ENCODE results near the gene GPR3.

GRCh38 chr1:27444632-27445031 lies 52.2 kb downstream of the GPR3 start:
- TF ChIP-seq REST (IDR thresholded peaks at IDR 0.05) (no peak), CTCF (IDR thresholded peaks at IDR 0.05; ENCODE audit: low read depth, low read length, missing input control) (no peak), RAD21 (IDR thresholded peaks at IDR 0.05) (no peak), YY1 (IDR thresholded peaks at IDR 0.05) (no peak), ATF3 (IDR thresholded peaks at IDR 0.05) (no peak), JUND (IDR thresholded peaks at IDR 0.05) (no peak), RXRA (IDR thresholded peaks at IDR 0.05) (no peak), TAF1 (conservative IDR thresholded peaks at IDR 0.05) (no peak), ZBTB33 (IDR thresholded peaks at IDR 0.05) (no peak), GABPA (IDR thresholded peaks at IDR 0.05 in 1 of 2, conservative IDR thresholded peaks at IDR 0.05 in 1 of 2) (no peak)
- TF ChIP-seq, protein P1, sequence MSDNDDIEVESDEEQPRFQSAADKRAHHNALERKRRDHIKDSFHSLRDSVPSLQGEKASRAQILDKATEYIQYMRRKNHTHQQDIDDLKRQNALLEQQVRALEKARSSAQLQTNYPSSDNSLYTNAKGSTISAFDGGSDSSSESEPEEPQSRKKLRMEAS (IDR thresholded peaks at IDR 0.05) = no peak
